Lower leg skin (tissue), 4 donors: ENCODE data around the gene CCDC102A. TPM values are rescaled to one million over a fixed set of nuclear protein-coding genes. Genes with fewer than 3 reads are reported as not detected.
"Not testable (repeated sequence)": the region's sequence is repeated elsewhere in the genome, so short reads cannot be mapped to it uniquely, and the experiment has no call there.

Source experiments
- DNase-seq, 2 donors: peaks; one replicate each; pipeline ENCODE4 v3.0.0-alpha.2; 2019; ENCODE audit warnings: low spot score in 2 of 2
- H3K4me3 ChIP-seq: fragments of 200-600 bp; sonication (generic); 2 replicates; pipeline ENCODE4 v1.5.1; 2017; ENCODE audit warnings: mild to moderate bottlenecking, low read depth; ENCODE audit not compliant: poor library complexity, severe bottlenecking
- POLR2A ChIP-seq, 2 donors: fragments of 450-650 bp; IDR thresholded peaks; one replicate each; pipeline ENCODE4 v1.6.1; 2016 to 2017; ENCODE audit warnings: antibody characterized with exemption in 2 of 2, mild to moderate bottlenecking in 1 of 2, moderate library complexity in 1 of 2
- WGBS, 2 donors: methylation state at CpG; one replicate each; pipeline ENCODE4 v1.1.5; 2018; 5-methylcytosine and 5-hydroxymethylcytosine counted together
- intact Hi-C: fragments of 100-400 bp; cut with DNase I; formaldehyde crosslinking; loops from one replicate; pipeline ENCODE4 v1.15.0; 2023; ENCODE audit warnings: low total_unique reads
- total RNA-seq, 4 donors: library from RNA; depleted of rRNA; stranded (reverse); fragments of >200 nt; gene quantifications; one replicate each; pipeline ENCODE4 v1.1.0, GENCODE V29; 2016
- TF ChIP-seq, protein P1 (sequence below), 3 donors: fragments of 450-650 bp; IDR thresholded peaks; one replicate each; pipeline ENCODE4 v1.5.1; 2016; ENCODE audit warnings: antibody characterized with exemption in 3 of 3, mild to moderate bottlenecking in 3 of 3, moderate library complexity in 2 of 3

CCDC102A gene
- total RNA-seq, 4 donors from 2014 or later: 13.7 to 18.9 (median 16.4) TPM

DNA sequence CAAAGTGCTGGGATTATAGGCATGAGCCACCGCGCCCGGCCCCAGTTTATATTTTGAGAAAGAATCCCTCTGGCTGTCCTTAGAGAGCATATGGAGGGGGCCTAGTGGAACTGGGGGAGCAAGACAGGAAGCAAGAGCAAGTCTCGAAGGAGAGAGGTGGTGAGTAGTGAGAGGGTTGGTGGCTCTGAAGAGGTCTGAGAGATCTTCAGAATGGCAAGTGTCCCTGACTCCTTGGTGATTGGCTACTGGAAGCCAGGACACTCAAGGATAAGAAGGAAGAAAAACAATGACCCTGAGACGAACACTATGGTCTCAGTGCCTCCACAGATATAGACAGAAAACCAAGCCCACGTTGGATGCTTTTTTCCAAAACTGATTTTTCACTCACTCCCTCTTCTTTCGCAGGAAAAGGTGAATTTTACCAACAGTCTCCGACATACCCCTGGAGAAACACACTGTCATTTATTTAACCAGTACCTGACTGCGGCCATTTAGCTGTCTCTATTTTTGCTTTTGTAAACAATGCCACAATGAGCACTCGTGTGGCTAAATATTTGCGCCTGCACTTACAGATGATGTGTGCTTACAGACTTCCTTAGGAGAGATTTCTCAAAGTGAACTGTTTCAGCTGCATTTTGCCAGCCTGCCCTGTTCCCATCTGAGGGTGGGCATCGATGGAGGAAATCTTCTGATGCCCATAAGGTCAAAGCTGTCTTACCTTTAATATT is 34.2 kb downstream of the CCDC102A start:
- no peak for TF ChIP-seq POLR2A (IDR thresholded peaks at IDR 0.05)
- TF ChIP-seq, protein P1, sequence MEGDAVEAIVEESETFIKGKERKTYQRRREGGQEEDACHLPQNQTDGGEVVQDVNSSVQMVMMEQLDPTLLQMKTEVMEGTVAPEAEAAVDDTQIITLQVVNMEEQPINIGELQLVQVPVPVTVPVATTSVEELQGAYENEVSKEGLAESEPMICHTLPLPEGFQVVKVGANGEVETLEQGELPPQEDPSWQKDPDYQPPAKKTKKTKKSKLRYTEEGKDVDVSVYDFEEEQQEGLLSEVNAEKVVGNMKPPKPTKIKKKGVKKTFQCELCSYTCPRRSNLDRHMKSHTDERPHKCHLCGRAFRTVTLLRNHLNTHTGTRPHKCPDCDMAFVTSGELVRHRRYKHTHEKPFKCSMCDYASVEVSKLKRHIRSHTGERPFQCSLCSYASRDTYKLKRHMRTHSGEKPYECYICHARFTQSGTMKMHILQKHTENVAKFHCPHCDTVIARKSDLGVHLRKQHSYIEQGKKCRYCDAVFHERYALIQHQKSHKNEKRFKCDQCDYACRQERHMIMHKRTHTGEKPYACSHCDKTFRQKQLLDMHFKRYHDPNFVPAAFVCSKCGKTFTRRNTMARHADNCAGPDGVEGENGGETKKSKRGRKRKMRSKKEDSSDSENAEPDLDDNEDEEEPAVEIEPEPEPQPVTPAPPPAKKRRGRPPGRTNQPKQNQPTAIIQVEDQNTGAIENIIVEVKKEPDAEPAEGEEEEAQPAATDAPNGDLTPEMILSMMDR (IDR thresholded peaks at IDR 0.05): no peak
- H3K4me3 ChIP-seq: no peak overlapping the region
- 89% methylated on average over 12 of the region's 12 CpGs for WGBS, 2 donors
- DNase-seq: no peak
- intact Hi-C loops: no loop called here

DNA sequence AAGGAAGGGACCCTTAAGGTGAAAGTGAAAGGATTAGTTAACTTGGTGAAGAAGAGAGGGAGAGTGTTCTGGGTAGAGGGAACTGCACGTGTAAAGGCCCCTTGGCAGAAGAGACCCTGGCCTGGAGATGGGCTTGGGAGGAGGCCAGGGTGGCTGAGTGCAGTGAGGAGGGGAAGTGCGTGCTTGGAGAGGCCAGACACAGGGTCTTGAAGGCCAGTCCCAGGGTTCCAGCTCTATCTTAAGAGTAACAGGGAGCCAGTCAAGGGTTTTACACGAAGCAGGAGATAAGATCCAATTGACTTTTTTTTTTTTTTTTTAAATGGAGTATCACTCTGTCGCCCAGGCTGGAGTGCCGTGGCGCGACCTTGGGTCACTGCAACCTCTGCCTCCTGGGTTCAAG is 34.9 kb downstream of the CCDC102A start:
- no peak overlapping the region for H3K4me3 ChIP-seq
- WGBS, 2 donors: 79 to 87% methylated on average over 7 of the region's 7 CpGs
- no peak for TF ChIP-seq POLR2A (IDR thresholded peaks at IDR 0.05)
- TF ChIP-seq, protein P1 (IDR thresholded peaks at IDR 0.05): no peak
- DNase-seq: no peak
- intact Hi-C loops: no loop called here

DNA sequence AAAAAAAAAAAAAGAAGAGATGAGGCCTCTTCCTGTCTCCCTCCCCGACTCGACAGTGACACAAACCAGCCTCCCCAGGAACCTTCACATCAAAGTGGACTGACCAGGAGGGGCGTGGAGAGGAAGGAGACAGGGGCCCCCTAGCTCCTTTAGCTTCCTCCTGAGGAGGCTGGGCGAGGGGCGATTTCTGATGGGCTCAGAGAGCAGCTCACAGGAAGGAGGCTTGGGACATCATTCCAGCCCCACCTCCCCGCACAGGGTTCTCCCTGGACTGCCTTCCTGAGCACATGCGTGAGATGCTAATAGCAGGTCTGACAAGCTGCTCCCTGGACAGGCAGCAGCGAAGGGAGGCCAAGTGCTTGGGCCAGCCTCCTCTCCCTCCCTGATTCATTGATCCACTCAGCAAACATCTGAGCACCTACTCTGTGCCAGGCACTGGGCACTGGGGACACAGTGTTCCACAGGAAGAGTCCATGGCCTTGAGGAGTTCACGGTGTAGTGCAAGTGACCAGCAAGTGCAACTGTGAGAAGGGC is 35.7 kb downstream of the CCDC102A start:
- TF ChIP-seq, protein P1 (IDR thresholded peaks at IDR 0.05): no peak
- no peak for TF ChIP-seq POLR2A (IDR thresholded peaks at IDR 0.05)
- H3K4me3 ChIP-seq: no peak overlapping the region
- no peak for DNase-seq
- intact Hi-C loops: no loop called here
- WGBS, 2 donors: 70% methylated on average over 8 to 9 of the region's 9 CpGs

DNA sequence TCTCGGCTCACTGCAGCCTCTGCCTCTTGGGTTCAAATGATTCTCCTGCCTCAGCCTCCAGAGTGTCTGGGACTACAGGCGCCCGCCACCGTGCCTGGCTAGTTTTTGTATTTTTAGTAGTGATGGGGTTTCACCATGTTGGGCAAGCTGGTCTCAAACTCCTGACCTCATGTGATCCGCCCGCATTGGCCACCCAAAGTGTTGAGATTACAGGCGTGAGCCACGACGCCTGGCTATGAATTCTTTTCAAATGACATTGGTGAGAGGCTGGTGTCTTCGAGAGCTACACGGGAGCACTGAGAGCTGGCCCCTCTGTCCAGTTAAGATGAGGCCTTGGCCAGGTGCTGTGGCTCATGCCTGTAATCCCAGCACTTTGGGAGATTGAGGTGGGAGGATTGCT is 36.4 kb downstream of the CCDC102A start:
- 89 to 95% methylated on average over 11 of the region's 11 CpGs for WGBS, 2 donors
- DNase-seq, intact Hi-C loops, H3K4me3 ChIP-seq: not testable (repeated sequence)

DNA sequence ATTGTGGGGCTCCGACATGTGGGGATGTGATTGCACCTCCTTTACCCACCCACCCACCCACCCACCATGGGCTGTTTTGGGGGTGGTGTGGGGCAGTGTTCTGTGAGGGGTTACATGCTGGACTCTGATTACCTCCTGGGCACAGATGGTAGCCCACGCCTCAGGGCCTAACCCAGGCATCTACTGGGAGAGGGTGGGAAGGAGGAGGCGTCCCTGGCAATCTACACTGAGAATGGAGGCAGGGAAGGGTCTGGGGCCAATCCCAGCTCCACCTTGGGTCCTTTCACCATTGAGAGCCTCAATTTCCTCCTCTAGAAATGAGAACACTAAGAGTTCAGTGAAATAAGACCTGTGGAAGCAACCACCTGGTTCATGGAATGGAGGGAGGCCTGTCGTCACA is 38.3 kb downstream of the CCDC102A start:
- 89 to 91% methylated on average over 4 of the region's 4 CpGs for WGBS, 2 donors
- TF ChIP-seq, protein P1 (IDR thresholded peaks at IDR 0.05): no peak
- no peak for TF ChIP-seq POLR2A (IDR thresholded peaks at IDR 0.05)
- H3K4me3 ChIP-seq: no peak overlapping the region
- no peak for DNase-seq
- intact Hi-C loops: no loop called here

DNA sequence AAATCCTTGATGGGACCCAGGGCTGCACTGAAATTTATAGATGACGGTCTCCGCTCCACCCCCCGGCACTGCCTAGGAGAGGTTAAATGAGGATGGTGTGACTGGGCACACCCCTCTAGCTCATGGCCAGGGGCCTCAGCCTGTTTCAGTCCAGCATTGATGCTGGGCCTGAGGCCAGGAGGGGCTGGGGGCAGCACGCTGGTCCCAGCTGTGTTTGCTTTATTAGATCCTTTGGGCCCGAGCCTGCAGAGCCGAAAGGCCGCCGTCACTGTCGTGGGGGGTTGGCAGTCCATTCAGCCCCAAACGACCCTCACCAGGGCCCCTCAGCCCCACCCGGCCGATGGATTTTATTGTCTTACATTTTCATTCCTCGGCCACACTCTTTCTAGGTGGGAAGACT is 39.2 kb downstream of the CCDC102A start:
- no peak for TF ChIP-seq POLR2A (IDR thresholded peaks at IDR 0.05)
- TF ChIP-seq, protein P1 (IDR thresholded peaks at IDR 0.05): no peak
- WGBS, 2 donors: 76 to 81% methylated on average over 12 to 13 of the region's 13 CpGs
- DNase-seq: no peak
- intact Hi-C loops: no loop called here
- H3K4me3 ChIP-seq: no peak overlapping the region
